HG02588 (cell line): ENCODE data around the gene MATN1.

Source experiments
- ATAC-seq: cut with Tn5 transposase; IDR thresholded peaks from one replicate; pipeline ENCODE4 v1.9.1; 2021; ENCODE audit warnings: mild to moderate bottlenecking, moderate library complexity; ENCODE audit not compliant: unreplicated experiment

MATN1 gene

DNA sequence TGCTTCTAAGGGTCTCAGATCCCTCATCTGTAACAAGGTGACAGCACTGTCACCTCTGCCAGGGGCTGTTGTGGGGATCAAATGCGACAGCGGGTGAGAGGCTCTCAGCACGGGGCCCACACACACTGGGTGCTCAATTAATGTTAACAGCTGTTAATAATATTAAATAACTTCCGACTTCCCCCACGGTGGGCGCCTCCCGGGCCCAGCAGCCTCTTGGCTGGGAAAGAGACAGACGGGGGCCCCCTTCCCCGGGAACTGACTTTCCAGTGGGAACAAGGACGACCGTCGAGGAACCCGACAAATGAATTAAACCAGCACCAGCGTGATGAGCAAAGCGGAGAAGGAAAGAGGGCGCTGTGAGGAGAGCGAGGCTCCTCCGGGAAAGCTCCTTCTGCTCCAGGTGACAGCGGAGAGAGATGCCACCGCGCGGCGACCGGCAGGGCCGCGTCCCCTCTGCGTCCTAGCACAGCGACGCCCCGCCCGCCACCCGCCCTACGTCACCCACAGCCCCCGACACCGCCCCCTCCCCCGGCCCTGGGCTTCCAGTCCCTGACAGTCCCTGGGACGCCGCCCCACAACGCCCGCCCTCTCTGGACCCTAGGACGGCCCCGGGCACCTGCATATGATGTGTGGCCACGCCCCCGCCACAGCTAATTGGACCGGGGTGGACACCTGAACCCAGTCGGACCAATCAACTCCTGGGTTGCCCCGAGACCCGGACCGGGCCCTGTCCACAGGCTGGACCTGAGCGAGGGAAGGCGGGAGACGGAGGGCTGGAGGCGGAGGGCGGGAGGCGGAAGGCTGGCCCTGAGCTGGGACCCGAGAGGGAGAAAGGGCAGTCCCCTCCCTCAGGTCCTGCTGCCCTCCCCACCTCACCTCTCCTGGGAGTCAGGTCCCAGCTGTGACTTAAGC, 38.2 kb downstream of the MATN1 start:
- no peak for ATAC-seq

DNA sequence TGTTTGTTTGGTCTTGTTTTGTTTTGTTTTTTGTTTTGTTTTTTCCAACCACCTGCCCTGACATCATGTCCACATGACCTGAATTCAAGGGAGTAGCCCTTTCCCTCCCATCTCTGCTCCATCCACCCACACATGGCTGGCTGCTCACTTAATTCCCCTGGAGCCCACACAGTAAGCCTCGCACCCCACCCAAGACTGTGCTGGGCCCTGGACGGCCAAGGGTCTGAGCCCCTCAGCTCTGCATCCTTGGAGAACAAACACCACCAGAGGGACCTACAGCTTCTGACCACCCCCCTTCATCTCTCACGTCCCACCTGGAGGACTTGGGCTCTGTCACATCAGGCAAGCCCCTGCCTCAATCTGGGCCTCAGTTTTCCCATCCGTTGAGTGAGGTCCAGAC, 39.1 kb downstream of the MATN1 start:
- ATAC-seq = no peak

DNA sequence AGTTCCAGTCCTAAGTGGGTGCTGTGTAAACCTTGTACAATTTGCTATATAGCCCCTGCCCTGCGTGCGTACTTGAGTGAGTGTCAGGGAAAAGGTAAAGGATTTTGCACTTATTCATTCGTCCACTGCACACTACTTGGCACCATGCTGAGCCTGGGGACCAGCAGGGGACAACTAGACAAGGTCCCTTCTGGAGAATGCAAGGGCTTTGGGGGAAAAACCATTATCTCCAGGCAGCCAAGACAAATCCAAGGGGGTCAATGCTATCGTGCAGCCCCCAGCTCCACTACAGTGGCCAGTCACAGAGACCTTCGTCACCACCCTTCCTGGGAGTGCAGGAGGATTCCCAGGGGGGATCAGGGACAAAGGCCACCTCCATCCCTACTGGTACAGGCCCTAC, 39.7 kb downstream of the MATN1 start:
- no peak for ATAC-seq

DNA sequence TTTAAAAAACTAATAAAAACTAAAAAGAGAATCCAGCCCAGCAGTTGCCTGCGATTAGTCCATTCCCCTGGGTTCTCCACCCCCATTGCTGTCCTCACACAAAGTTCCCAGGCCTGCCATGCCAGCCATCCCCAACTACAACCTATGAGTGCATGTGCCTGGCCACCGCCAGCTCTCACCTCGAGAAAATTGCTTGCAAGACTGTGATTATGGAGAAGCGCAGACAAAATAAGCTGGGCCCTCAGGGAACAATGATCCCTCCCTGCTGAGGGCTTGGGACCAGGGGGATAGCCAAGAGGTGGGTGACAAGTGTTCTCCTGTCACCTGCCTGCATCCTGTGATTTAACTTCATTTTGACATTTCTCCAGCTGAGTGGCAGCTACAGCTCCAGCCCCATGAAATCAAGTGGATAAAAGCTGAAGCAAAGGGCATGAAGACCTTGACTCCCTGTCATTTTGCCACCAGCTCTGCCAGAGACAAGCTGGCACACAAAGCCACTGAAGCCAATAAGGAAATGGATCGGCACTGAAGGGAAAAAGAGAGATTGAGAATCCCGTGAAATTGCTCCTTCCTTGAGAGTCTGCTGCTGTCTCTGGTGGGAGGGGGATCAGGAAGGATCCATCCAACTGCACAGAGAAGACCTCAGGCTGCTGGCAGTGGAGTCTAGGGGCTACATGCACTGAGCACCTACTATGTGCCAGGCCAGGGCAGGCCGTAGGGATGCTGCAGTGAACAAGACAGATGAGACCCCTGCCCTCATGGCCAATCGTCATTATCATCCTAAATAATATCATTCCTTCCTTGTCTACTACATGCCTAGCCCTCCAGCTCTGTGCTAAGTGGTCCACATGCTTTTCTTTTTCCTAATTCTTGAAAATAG, 40.7 kb downstream of the MATN1 start:
- no peak for ATAC-seq

DNA sequence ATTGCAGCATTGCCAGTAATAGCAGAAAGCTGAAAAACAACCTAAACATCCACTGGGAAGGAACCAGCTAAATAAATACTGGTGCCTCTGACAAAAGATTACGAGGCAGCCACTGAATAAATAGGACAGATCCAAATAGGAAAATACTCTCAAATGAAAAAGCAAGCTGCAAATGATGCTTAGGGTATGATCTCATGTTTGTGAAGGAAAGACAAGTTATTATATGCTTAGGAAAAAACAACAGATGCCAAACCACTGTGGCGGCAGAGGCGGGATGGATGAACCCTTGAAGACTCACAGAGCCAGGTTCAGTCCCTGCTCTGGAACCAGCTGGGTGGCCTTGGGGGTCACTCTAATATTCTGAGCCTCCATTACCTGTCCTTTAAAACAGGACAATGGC, 41.6 kb downstream of the MATN1 start:
- no peak for ATAC-seq

DNA sequence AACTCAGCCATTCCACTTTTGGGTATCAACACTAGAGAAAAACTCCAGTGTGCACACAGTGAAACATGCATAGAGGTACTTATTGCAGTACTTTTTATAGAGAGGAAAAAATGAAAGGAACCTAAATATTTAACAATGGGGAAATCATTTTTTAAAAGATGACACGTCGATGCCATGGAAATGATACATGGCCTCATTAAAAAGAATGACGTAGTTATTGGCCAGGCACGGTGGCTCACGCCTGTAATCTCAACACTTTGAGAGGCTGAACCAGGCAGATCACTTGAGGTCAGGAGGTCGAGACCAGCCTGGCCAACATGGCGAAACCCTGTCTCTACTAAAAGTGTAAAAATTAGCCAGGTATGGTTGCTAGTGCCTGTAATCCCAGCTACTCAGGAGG, 42.5 kb downstream of the MATN1 start:
- no peak for ATAC-seq

DNA sequence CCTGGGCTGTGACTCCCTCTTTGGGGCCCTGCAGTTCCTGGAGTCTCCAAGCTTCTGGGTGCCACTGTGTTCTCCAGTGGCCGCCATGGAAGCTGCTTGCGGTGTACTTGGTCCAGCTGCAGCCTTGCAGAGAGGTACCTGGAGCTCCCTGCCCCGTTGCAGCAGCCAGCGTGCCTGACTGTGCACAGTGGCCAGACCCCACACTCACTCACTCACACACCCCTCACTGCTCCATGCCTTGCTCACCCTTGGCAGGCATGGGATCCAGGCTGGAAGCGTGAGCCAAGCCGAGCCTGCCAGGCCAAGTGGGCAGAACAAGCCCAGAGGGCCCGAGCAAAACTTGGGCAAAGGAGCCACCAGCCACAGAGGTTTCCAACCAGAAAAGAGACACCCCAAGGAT, 43.0 kb downstream of the MATN1 start:
- no peak for ATAC-seq

DNA sequence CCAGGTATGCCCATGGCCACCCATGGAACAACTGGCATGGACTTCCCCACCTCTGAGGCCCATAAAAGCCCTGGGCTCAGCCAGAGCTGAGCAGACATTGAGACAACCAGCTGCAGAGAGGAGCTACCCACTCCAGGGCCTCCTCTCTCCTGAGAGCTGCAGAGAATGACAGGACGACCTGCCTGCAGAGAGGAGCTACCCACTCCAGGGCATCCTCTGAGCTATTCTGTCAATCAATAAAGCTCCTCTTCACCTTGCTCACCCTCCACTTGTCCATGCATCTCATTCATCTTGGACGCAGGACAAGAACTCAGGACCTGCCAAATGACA, 43.4 kb downstream of the MATN1 start:
- no peak for ATAC-seq

DNA sequence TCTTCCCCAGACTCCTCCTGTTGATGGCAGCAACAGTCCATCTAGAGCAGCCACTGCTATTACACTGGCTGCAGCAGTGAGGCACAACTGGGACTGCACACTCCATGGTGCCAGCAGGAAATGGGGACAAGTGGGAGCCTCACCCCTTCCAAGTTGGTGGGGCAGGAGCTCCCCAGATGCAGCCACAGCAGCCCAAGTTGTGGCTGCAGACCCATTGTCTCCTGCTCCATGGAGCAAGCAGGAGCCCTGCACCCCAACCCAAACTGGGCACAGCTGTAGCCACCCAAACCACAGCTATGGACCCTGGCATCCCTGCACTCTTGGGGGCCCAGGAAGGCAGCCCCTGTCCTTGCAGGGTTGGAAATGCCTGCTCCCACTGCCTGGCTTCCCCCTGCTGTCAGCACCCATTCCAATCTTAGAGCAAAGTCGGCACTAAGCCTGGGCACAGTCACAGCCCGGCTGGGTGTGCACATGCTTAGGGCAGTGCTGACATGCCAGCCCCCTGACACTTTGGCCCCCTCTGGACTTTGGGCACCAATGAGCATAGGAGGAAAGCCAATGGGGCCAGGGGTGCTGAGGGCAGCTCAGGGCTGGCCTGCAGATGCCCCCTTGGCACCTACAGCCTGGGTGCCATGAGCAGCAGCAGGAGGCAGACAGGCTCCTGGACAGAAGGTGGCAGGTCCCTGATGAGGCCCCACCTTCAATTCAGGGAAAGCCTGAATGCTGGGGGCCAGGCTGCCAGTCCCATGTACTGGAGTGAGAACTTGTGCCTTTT, 44.0 kb downstream of the MATN1 start:
- ATAC-seq = no peak

DNA sequence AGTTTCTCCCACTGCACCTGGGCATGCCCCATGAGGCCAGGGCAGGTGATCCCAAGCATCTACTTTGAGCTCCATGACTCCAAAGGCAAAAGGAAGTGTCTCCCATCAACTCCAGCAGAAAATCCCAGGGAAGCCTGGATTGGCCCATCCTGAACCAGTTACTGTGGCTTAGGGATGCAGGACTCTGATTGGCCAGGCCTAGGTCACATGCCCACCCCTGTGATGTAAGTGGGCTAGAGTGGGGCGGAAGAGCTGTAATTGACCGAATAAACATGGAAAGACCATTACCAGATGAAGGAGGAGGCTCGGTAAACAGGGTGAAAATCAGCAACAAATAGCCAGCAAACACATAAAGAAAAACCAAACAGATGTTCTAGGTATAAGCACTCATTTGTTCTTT, 45.2 kb downstream of the MATN1 start:
- ATAC-seq = no peak

DNA sequence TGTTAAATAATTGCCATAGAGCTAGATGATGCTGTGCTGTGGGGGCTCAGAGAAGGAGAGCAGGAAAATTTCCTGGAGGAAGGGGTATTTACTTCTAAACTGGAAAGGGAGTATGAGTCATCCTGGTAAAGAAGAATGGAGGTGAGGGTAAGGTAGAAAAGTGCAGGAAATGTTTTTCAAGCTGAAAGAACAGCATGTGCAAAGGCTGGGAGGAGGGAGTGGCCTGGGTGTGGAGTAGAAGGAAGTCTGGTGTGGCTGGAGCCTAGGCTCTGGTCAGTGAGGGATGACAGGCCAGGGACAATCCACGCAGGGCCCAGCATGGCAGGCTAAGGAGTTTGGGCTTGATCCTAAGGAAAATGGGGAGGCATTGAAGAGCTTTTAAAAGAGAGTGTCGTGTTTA, 45.9 kb downstream of the MATN1 start:
- no peak for ATAC-seq

DNA sequence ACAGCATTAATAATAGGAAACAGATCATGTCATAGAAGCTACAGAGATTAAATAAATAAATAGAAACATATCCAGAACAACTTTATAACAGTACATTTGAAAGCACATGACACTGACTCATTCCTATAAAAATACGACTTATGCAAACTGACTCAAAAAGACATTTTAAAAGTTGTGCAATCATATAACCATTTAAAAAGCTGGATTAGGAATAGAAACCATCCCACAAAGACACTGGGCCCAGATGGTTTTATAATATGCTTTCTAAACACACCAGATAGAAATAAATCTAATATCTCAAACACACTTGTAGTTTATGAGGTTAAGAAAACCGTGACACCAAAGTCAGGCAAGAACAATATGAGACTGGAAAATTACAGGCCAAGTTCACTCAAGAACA, 47.6 kb downstream of the MATN1 start:
- no peak for ATAC-seq

DNA sequence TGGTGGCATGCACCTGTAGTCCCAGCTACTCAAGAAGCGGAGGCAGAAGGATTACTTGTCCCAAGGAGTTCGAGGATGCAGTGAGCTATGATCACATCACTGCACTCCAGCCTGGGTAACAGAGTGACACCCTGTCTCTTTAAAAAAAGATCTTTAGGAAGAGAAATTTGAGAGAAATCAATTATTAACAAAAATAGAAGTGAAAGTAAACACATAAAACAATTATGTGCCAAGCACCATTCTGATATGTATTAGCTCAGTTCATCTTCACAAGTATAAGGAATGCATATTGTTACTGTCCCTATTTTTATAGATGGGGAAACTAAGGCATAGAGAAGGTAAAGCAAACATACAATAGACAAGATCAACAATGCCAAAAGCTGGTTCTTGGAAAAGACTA, 48.1 kb downstream of the MATN1 start:
- no peak for ATAC-seq

DNA sequence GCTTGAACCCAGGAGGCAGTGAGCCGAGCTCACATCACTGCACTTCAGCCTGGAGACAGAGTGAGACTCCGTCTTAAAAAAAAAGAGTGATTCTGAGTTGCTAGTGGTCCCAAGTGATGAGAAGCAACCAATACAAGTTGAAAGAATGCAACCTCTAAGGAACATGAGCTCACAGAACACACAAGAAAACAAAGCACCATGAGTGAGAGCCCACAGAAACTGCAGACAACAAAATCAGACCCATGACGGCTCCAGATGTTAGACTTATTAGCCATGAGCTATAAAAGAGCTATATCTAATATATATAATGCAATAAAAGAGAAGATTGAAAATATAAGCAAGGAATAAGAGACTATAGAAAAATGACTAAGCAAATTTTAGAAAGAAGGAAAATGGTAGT, 50.0 kb downstream of the MATN1 start:
- ATAC-seq = no peak

DNA sequence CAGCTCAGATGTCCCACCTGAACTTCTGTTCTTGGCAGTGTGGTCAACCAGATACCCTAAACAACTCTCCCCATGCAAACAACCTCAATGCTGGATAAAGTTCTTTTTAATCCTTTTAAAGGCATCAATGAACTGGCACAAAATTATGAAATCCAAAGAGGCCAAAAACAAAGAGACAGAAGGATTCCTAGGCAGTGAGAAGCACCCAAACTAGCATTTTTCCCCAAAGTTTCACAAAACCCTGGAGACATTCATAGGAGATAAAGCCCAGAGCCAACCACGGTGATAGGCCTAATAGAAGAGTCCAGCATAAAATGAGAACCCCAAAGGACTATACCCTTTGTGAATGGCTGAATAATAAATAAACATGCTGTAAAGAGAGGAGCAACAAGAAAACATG, 50.7 kb downstream of the MATN1 start:
- no peak for ATAC-seq

DNA sequence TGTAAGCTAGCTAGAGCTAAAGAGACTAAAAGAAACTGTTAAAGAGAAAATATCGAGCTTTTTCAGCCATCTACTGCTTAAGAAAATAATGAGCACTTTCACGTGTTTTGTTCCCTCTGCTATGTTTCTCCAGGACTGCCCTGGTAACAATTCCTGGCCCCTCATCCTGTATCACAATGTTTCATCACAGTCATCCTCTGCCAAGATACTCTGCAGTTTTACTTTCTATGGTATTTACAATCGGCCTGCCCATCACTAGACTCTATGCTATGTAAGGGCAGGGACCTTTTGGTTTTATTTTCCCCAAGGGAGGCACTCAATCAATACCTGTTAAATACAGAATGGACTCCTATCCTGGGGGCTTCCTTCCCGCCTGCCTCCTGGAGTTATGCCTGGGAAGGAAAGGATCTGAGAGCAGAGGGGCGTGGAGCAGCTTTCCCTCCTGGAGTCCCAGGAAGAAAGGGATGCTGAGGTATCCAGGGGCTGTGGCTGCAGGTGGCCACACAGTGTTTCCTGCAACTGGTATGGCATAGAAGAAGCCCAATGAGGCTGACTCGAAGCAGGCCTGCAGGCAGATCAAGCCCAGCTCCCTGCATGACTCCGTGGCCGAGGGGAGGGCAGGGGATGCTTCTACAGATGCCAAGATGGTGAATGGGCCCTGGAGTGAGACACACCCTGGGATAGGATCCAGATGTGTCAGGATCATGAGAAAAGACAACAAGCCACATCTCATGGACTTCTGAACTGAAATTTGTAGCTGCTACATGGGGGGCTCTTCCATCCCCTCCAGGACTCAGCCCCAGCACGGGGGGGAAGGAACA, 52.9 kb downstream of the MATN1 start:
- ATAC-seq = no peak

DNA sequence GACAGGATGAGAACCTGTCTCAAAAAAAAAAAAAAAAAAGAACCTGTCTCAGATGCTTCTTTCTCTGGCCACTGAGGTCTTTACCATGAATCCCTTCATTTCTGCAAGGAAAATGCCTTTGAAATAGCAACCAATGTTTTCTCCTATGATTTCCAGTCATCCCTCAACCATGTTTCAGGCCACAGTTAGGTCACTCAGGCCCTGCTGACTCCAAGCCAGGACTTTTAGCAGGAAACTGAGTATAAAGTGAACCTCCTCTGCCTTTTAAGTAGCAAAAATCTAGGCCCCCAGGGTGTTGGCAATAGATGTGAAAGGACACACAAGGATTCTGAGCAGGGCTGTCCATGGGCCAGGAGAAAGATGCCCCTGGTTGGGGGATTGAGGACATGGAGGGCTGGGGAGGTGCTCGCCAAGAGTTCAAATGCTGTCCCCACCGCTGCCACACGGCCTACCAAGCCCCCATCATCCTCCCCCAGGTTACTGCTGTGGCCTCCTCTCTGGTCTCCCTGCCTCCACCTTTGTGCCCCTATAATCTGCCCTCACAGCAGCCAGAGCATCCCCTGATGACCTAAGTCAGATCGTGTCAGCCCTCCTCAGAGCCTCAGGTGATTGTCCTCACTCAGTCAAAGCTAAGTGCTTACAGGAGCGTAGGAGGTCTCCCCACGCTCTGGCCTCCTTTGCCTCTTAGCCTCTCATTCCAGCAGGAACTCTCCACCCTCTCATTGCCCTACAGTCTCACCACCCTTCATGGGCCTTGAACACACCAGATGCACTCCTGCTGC, 54.6 kb downstream of the MATN1 start:
- ATAC-seq = no peak

DNA sequence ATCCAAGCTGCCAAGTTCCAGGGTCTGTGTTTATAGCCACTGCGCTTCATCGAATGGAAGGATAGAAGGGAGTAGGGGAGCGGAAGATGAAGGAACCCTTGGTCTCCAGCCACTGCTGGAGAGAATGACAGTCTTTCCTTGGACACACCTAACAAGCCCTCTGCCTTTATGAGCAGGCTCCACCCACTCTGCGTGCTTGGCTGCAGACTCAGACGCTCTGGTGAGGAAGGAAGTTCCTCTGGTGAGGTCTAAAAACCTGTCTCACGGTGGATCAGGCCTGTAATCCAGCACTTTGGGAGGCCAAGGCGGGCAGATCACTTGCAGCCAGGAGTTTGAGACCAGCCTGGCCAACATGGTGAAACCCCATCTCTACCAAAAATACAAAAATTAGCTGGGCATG, 55.4 kb downstream of the MATN1 start:
- ATAC-seq = no peak

DNA sequence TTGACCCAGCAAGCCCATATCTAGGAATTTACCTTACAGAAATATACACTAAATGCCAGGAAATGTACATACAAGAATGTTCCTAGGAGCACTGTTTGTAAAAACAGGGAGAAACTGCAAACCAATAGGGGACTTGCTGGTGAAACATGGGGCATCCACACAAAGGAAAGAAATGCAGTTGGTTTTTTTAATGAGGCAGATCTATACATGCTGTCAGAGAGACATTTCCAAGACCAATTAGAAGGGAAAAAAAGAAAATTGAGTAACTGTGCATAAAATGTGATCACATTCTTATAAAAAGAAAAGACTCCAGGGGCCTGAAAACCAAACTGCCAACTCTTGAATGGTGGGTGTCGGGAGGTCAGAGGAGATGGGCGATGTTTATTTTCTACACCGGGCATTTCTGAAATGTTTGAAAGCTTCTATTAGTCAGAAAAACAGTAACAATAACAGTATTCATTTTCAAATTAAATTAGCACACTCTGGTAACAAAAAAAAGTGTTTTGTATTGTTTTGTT, 56.6 kb downstream of the MATN1 start:
- ATAC-seq = no peak
